ENCODE data around the gene CWC15. TPM values are rescaled to one million over a fixed set of nuclear protein-coding genes. Genes with fewer than 3 reads are reported as not detected.
"Not testable (repeated sequence)": the region's sequence is repeated elsewhere in the genome, so short reads cannot be mapped to it uniquely, and the experiment has no call there.

CWC15 gene
- total RNA-seq, 1 donor = 48.4 TPM

- DNase-seq (ENCODE audit: low read depth) = peak; percentile 95
- H3K4me3 ChIP-seq (ENCODE audit: low read depth, low read length) = no peak overlapping the region
- no peak for TF ChIP-seq CTCF (IDR thresholded peaks at IDR 0.05; ENCODE audit: insufficient read depth, low read length)
These were observed 35.0 kb downstream of the CWC15 start for GRCh38 chr11:94938095-94939055.

GRCh38 chr11:94934846-94935245 is 38.5 kb downstream of the CWC15 start:
- DNase-seq (ENCODE audit: low read depth) = no peak
- TF ChIP-seq CTCF (IDR thresholded peaks at IDR 0.05; ENCODE audit: insufficient read depth, low read length) = no peak
- no peak overlapping the region for H3K4me3 ChIP-seq (ENCODE audit: low read depth, low read length)

GRCh38 chr11:94934362-94934761 is 39.0 kb downstream of the CWC15 start:
- H3K4me3 ChIP-seq (ENCODE audit: low read depth, low read length) = no peak overlapping the region
- no peak for TF ChIP-seq CTCF (IDR thresholded peaks at IDR 0.05; ENCODE audit: insufficient read depth, low read length)
- DNase-seq (ENCODE audit: low read depth) = peak; percentile 37

- H3K4me3 ChIP-seq (ENCODE audit: low read depth, low read length) = no peak overlapping the region
These were observed 39.9 kb downstream of the CWC15 start for GRCh38 chr11:94933223-94934130.

GRCh38 chr11:94932503-94932902 is 40.9 kb downstream of the CWC15 start:
- no peak for DNase-seq (ENCODE audit: low read depth)
- no peak for TF ChIP-seq CTCF (IDR thresholded peaks at IDR 0.05; ENCODE audit: insufficient read depth, low read length)
- H3K4me3 ChIP-seq (ENCODE audit: low read depth, low read length) = no peak overlapping the region

More at GRCh38 chr11:94933223-94934130, 39.9 kb downstream of the CWC15 start:
- peak; percentile 94 for DNase-seq (ENCODE audit: low read depth)
- TF ChIP-seq CTCF (IDR thresholded peaks at IDR 0.05; ENCODE audit: insufficient read depth, low read length) = no peak

- H3K4me3 ChIP-seq (ENCODE audit: low read depth, low read length); DNase-seq (ENCODE audit: low read depth): not testable (repeated sequence)
These were observed 41.3 kb downstream of the CWC15 start for GRCh38 chr11:94932072-94932471.
